Esophagus squamous epithelium (tissue), 4 donors: ENCODE measurements around the gene SPEF2.

ENCODE experiments used
- CTCF ChIP-seq, 6 experiments: fragments of 450-650 bp in 4 of 6; fragments of 200-600 bp in 2 of 6; sonication (generic) in 2 of 6; IDR thresholded peaks; one replicate each; pipeline ENCODE4 v1.5.1; 2016 to 2019; ENCODE audit warnings: antibody characterized with exemption in 6 of 6, mild to moderate bottlenecking in 4 of 6, moderate library complexity in 4 of 6
- POLR2A ChIP-seq, 4 donors: fragments of 450-650 bp; IDR thresholded peaks; one replicate each; pipeline ENCODE4 v1.6.1; 2017; ENCODE audit warnings: antibody characterized with exemption in 4 of 4, mild to moderate bottlenecking in 4 of 4, moderate library complexity in 3 of 4

- TF ChIP-seq CTCF (IDR thresholded peaks at IDR 0.05) (no peak), POLR2A (IDR thresholded peaks at IDR 0.05) (no peak)
These were observed 17.1 kb upstream of the SPEF2 start for GRCh38 chr5:35600591-35600990.
